ENCODE data around the gene MON1B.

MON1B gene

GRCh38 chr16:77246150-77246549 lies 55.2 kb downstream of the MON1B start:
- Mint-ChIP-seq H3K36me3 (no peaks in the 10 kb centered on the region), H3K27ac (no peak overlapping the region), H3K4me3 (no peak overlapping the region), H3K9me3 (no peaks in the 10 kb centered on the region), H3K27me3 (no peaks in the 10 kb centered on the region), H3K4me1 (no peaks in the 10 kb centered on the region)
- CTCF ChIA-PET, result interaction anchor here (1.6 kb wide), 1 partner anchor 9 kb away, joined by 5 read pairs; no protein-coding TSS in a partner anchor
- DNase-seq, result no peak

DNA sequence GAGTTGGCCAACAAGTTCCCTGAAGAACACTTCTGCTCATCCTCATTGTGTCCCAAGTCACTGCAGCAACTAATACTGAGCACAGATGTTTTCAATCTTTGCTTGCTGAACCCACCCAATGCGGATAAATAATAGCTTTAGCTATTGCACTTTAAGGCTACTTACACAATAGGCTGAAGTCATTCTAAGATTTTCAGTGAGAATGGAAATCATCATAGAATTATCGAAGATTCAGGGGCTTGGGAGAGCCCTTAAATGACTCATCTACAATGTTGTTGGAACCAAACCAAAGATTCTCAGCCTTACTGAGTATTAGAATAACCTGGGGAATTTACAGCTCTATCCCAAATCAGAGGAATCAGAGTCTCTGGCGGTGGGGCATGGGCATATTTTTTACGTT lies 59.4 kb downstream of the MON1B start:
- DNase-seq, result no peak
- Mint-ChIP-seq H3K4me1 (no peaks in the 10 kb centered on the region), H3K36me3 (no peaks in the 10 kb centered on the region), H3K9me3 (no peaks in the 10 kb centered on the region), H3K27me3 (no peaks in the 10 kb centered on the region), H3K4me3 (no peak overlapping the region), H3K27ac (no peak overlapping the region)
- CTCF ChIA-PET, result no interaction called here
